Measurements from ENCODE around the gene ARVCF.

ARVCF gene

GRCh38 chr22:20038574-20038973, 22.0 kb upstream of the ARVCF start:
- TF ChIP-seq CTCF (IDR thresholded peaks at IDR 0.05; ENCODE audit: insufficient read depth, low read length): no peak
- no peak for TF ChIP-seq SPI1 (IDR thresholded peaks at IDR 0.05; ENCODE audit: borderline replicate concordance, low read depth)
- no peak for TF ChIP-seq GABPA (IDR thresholded peaks at IDR 0.05; ENCODE audit: low read depth)
- no peak for TF ChIP-seq REST (IDR thresholded peaks at IDR 0.05; ENCODE audit: insufficient replicate concordance, low read depth)
- no peak for TF ChIP-seq POLR2AphosphoS5 (IDR thresholded peaks at IDR 0.05; ENCODE audit: low read depth)
- Histone ChIP-seq H3K27ac (replicated peaks) (no peak overlapping the region), H3K27me3 (ENCODE audit: insufficient read depth, poor library complexity, severe bottlenecking) (no peaks in the 10 kb centered on the region), H3K4me3 (replicated peaks; ENCODE audit: insufficient read depth, low read length) (no peak overlapping the region)
- DNase-seq (ENCODE audit: low read depth in 1 of 2, low spot score in 1 of 2): no peak

- Histone ChIP-seq H3K27ac (replicated peaks) (no peak overlapping the region), H3K27me3 (ENCODE audit: insufficient read depth, poor library complexity, severe bottlenecking) (no peaks in the 10 kb centered on the region), H3K4me3 (replicated peaks; ENCODE audit: insufficient read depth, low read length) (no peak overlapping the region)
- TF ChIP-seq POLR2AphosphoS5 (IDR thresholded peaks at IDR 0.05; ENCODE audit: low read depth) (no peak), SPI1 (IDR thresholded peaks at IDR 0.05; ENCODE audit: borderline replicate concordance, low read depth) (no peak)
- DNase-seq (ENCODE audit: low read depth in 1 of 2, low spot score in 1 of 2): no peak
Observed at GRCh38 chr22:20037419-20037818, 20.8 kb upstream of the ARVCF start.

GRCh38 chr22:20036535-20037392, 20.1 kb upstream of the ARVCF start:
- no peak for DNase-seq (ENCODE audit: low read depth in 1 of 2, low spot score in 1 of 2)
- Histone ChIP-seq H3K27me3 (ENCODE audit: insufficient read depth, poor library complexity, severe bottlenecking) (no peaks in the 10 kb centered on the region), H3K4me3 (replicated peaks; ENCODE audit: insufficient read depth, low read length) (no peak overlapping the region), H3K27ac (replicated peaks) (no peak overlapping the region)
- TF ChIP-seq SPI1 (IDR thresholded peaks at IDR 0.05; ENCODE audit: borderline replicate concordance, low read depth) (no peak), GABPA (IDR thresholded peaks at IDR 0.05; ENCODE audit: low read depth) (no peak), CTCF (IDR thresholded peaks at IDR 0.05; ENCODE audit: insufficient read depth, low read length) (no peak), REST (IDR thresholded peaks at IDR 0.05; ENCODE audit: insufficient replicate concordance, low read depth) (no peak), POLR2AphosphoS5 (IDR thresholded peaks at IDR 0.05; ENCODE audit: low read depth) (no peak)

- TF ChIP-seq SPI1 (IDR thresholded peaks at IDR 0.05; ENCODE audit: borderline replicate concordance, low read depth) (no peak), CTCF (IDR thresholded peaks at IDR 0.05; ENCODE audit: insufficient read depth, low read length) (no peak), GABPA (IDR thresholded peaks at IDR 0.05; ENCODE audit: low read depth) (no peak), REST (IDR thresholded peaks at IDR 0.05; ENCODE audit: insufficient replicate concordance, low read depth) (no peak), POLR2AphosphoS5 (IDR thresholded peaks at IDR 0.05; ENCODE audit: low read depth) (no peak)
- DNase-seq (ENCODE audit: low read depth in 1 of 2, low spot score in 1 of 2): no peak
- no peak overlapping the region for H3K27ac ChIP-seq (replicated peaks)
- H3K4me3 ChIP-seq (replicated peaks; ENCODE audit: insufficient read depth, low read length): no peak overlapping the region
- no peaks in the 10 kb centered on the region for H3K27me3 ChIP-seq (ENCODE audit: insufficient read depth, poor library complexity, severe bottlenecking)
Observed at GRCh38 chr22:20036084-20036482, 19.5 kb upstream of the ARVCF start.

Data from HL-60 (cell line).